ENCODE results near the gene MTLN. TPM values are rescaled to one million over a fixed set of nuclear protein-coding genes. Genes with fewer than 3 reads are reported as not detected.
"Not testable (repeated sequence)": the region's sequence is repeated elsewhere in the genome, so short reads cannot be mapped to it uniquely, and the experiment has no call there.

MTLN gene
- total and polyA plus RNA-seq, 2 of the 13 experiments (the other 11 are each of a cell fraction or from before 2014, with no cell fraction given): 37.1 to 50.4 TPM

- intact Hi-C loops (cut with micrococcal nuclease; ENCODE audit: unreplicated experiment); H3K36me3 ChIP-seq (replicated peaks in 1 of 2; ENCODE audit: control insufficient read depth in 1 of 2, insufficient read depth in 2 of 2, low read length in 2 of 2); H3K79me2 ChIP-seq (ENCODE audit: insufficient read depth, low read length); H2AFZ ChIP-seq (ENCODE audit: low read length); CTCF ChIA-PET (ENCODE audit: low intra/inter-chr PET ratio, low total read pairs); H3K27ac ChIP-seq (ENCODE audit: extremely low read length, insufficient read depth, low read length); BruUV-seq (replicated peaks); POLR2A ChIA-PET; H3K4me1 ChIP-seq (ENCODE audit: insufficient read depth, low read length); DNase-seq (ENCODE audit: low spot score); in situ Hi-C loops (cut with HindIII; ENCODE audit: extremely low pct_ligation_motif_present, low pct_unique_long_range_greater_than_20kb); H3K4me2 ChIP-seq (ENCODE audit: low read depth, low read length); H3K4me3 ChIP-seq (replicated peaks in 1 of 3; ENCODE audit: insufficient read depth in 1 of 3, low read depth in 2 of 3, low read length in 3 of 3); H4K20me1 ChIP-seq (ENCODE audit: insufficient read depth, low read length); H3K9ac ChIP-seq (ENCODE audit: insufficient read depth, low read depth, low read length); H3K27me3 ChIP-seq (ENCODE audit: control insufficient read depth in 1 of 2, insufficient read depth in 2 of 2, low read length in 2 of 2); FAIRE-seq; ATAC-seq; H3K9me3 ChIP-seq (ENCODE audit: low read length): not testable (repeated sequence)
- no CpG with 5 or more reads among the region's 1 CpG for WGBS (ENCODE audit: low lambda C conversion rate)
These were observed 17.5 kb upstream of the MTLN start for GRCh38 chr2:110229886-110230285.

GRCh38 chr2:110222626-110223025 lies 10.3 kb upstream of the MTLN start:
- in situ Hi-C loops (cut with HindIII; ENCODE audit: extremely low pct_ligation_motif_present, low pct_unique_long_range_greater_than_20kb); intact Hi-C loops (cut with micrococcal nuclease; ENCODE audit: unreplicated experiment); H3K4me3 ChIP-seq (replicated peaks in 1 of 3; ENCODE audit: insufficient read depth in 1 of 3, low read depth in 2 of 3, low read length in 3 of 3); H3K27ac ChIP-seq (ENCODE audit: extremely low read length, insufficient read depth, low read length); BruUV-seq (replicated peaks); H3K79me2 ChIP-seq (ENCODE audit: insufficient read depth, low read length); H4K20me1 ChIP-seq (ENCODE audit: insufficient read depth, low read length); H3K36me3 ChIP-seq (replicated peaks in 1 of 2; ENCODE audit: control insufficient read depth in 1 of 2, insufficient read depth in 2 of 2, low read length in 2 of 2); ATAC-seq; DNase-seq (ENCODE audit: low spot score); CTCF ChIA-PET (ENCODE audit: low intra/inter-chr PET ratio, low total read pairs); FAIRE-seq; H3K9me3 ChIP-seq (ENCODE audit: low read length); H3K4me1 ChIP-seq (ENCODE audit: insufficient read depth, low read length); H3K4me2 ChIP-seq (ENCODE audit: low read depth, low read length); H3K9ac ChIP-seq (ENCODE audit: insufficient read depth, low read depth, low read length); POLR2A ChIA-PET; H2AFZ ChIP-seq (ENCODE audit: low read length): not testable (repeated sequence)
- peaks cover 0 to 14% of the 10 kb centered on the region in 2 experiments; a peak in 3 of 5 replicates for H3K27me3 ChIP-seq (ENCODE audit: control insufficient read depth in 1 of 2, insufficient read depth in 2 of 2, low read length in 2 of 2)
- 52% methylated on average over 1 of the region's 1 CpG for WGBS (ENCODE audit: low lambda C conversion rate)

GRCh38 chr2:110221938-110222337 lies 9.6 kb upstream of the MTLN start:
- peaks cover 0 to 19% of the 10 kb centered on the region in 2 experiments; a peak in 3 of 5 replicates for H3K27me3 ChIP-seq (ENCODE audit: control insufficient read depth in 1 of 2, insufficient read depth in 2 of 2, low read length in 2 of 2)
- no peak for FAIRE-seq
- ChIA-PET CTCF (ENCODE audit: low intra/inter-chr PET ratio, low total read pairs) (no interaction called here), POLR2A (no interaction called here)
- intact Hi-C loops (cut with micrococcal nuclease; ENCODE audit: unreplicated experiment): no loop called here
- H3K9me3 ChIP-seq (ENCODE audit: low read length): no peaks in the 10 kb centered on the region
- no peak overlapping the region for H3K9ac ChIP-seq (ENCODE audit: insufficient read depth, low read depth, low read length)
- in situ Hi-C loops (cut with HindIII; ENCODE audit: extremely low pct_ligation_motif_present, low pct_unique_long_range_greater_than_20kb): no loop called here
- H3K27ac ChIP-seq (ENCODE audit: extremely low read length, insufficient read depth, low read length): no peak overlapping the region
- H3K4me2 ChIP-seq (ENCODE audit: low read depth, low read length): no peak overlapping the region
- H2AFZ ChIP-seq (ENCODE audit: low read length): no peak overlapping the region
- no peak for DNase-seq (ENCODE audit: low spot score)
- H3K36me3 ChIP-seq (replicated peaks in 1 of 2; ENCODE audit: control insufficient read depth in 1 of 2, insufficient read depth in 2 of 2, low read length in 2 of 2): no peaks in the 10 kb centered on the region; a peak in 1 of 5 replicates
- no peaks in the 10 kb centered on the region for H3K4me1 ChIP-seq (ENCODE audit: insufficient read depth, low read length)
- WGBS (ENCODE audit: low lambda C conversion rate): 5% methylated on average over 4 of the region's 4 CpGs
- BruUV-seq (replicated peaks): no TSS peak
- H3K79me2 ChIP-seq (ENCODE audit: insufficient read depth, low read length): no peaks in the 10 kb centered on the region
- no peaks in the 10 kb centered on the region for H4K20me1 ChIP-seq (ENCODE audit: insufficient read depth, low read length)
- no peak for ATAC-seq
- H3K4me3 ChIP-seq (replicated peaks in 1 of 3; ENCODE audit: insufficient read depth in 1 of 3, low read depth in 2 of 3, low read length in 3 of 3): no peak overlapping the region
- TF ChIP-seq, protein P1, sequence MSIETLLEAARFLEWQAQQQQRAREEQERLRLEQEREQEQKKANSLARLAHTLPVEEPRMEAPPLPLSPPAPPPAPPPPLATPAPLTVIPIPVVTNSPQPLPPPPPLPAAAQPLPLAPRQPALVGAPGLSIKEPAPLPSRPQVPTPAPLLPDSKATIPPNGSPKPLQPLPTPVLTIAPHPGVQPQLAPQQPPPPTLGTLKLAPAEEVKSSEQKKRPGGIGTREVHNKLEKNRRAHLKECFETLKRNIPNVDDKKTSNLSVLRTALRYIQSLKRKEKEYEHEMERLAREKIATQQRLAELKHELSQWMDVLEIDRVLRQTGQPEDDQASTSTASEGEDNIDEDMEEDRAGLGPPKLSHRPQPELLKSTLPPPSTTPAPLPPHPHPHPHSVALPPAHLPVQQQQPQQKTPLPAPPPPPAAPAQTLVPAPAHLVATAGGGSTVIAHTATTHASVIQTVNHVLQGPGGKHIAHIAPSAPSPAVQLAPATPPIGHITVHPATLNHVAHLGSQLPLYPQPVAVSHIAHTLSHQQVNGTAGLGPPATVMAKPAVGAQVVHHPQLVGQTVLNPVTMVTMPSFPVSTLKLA (IDR thresholded peaks at IDR 0.05): no peak

Measured in HepG2 (cell line).